Measurements from ENCODE around the gene RPH3AL.

The RPH3AL gene

DNA sequence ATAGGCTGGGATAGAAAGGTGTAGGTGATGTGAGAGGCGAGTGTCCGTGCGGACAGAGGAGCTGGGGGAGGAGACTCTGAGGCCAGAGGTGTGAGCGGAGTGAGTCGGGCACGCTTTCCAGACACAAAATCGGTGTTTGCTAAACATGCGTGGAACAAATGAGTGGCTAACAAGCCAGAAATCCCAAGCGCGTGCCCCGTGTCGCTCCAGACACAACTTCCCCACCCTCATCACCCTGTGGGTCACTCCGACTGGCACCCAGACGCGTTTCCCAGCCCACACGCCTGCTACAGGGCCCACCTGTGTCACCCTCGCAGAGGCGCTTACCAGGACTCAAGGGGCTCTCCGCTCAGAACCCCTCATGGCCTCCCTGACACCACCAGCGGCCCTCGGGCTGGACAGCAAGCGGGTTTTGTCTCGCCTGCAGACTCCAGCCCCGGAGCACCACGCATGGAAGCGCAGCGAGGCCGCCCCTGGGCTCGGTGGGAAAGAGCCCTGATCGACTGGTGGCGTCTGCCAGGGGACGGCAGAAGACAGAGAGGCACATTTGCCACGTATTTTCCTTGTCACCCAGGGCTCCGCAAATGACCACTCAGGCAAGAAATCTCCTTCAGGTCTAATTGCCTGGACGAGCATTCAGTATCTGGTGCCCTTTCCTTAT, 6.0 kb upstream of the RPH3AL start:
- TF ChIP-seq, protein P1, sequence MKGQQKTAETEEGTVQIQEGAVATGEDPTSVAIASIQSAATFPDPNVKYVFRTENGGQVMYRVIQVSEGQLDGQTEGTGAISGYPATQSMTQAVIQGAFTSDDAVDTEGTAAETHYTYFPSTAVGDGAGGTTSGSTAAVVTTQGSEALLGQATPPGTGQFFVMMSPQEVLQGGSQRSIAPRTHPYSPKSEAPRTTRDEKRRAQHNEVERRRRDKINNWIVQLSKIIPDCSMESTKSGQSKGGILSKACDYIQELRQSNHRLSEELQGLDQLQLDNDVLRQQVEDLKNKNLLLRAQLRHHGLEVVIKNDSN (IDR thresholded peaks at IDR 0.05): no peak
- TF ChIP-seq TAF1 (IDR thresholded peaks at IDR 0.05; ENCODE audit: low read depth) (no peak), CEBPB (IDR thresholded peaks at IDR 0.05) (no peak), EGR1 (IDR thresholded peaks at IDR 0.05) (no peak), TCF12 (IDR thresholded peaks at IDR 0.05; ENCODE audit: low read depth) (no peak), MAX (IDR thresholded peaks at IDR 0.05) (no peak), TEAD4 (IDR thresholded peaks at IDR 0.05) (no peak), NFIC (IDR thresholded peaks at IDR 0.05) (no peak), YY1 (IDR thresholded peaks at IDR 0.05; ENCODE audit: low read depth) (no peak), RAD21 (IDR thresholded peaks at IDR 0.05; ENCODE audit: low read depth) (no peak), FOXM1 (IDR thresholded peaks at IDR 0.05; ENCODE audit: borderline replicate concordance, low read depth) (no peak), CREB1 (IDR thresholded peaks at IDR 0.05; ENCODE audit: low read depth) (no peak), EP300 (IDR thresholded peaks at IDR 0.05; ENCODE audit: borderline replicate concordance) (no peak), ZBTB7A (IDR thresholded peaks at IDR 0.05; ENCODE audit: low read depth) (no peak)
- TF ChIP-seq, protein P2, sequence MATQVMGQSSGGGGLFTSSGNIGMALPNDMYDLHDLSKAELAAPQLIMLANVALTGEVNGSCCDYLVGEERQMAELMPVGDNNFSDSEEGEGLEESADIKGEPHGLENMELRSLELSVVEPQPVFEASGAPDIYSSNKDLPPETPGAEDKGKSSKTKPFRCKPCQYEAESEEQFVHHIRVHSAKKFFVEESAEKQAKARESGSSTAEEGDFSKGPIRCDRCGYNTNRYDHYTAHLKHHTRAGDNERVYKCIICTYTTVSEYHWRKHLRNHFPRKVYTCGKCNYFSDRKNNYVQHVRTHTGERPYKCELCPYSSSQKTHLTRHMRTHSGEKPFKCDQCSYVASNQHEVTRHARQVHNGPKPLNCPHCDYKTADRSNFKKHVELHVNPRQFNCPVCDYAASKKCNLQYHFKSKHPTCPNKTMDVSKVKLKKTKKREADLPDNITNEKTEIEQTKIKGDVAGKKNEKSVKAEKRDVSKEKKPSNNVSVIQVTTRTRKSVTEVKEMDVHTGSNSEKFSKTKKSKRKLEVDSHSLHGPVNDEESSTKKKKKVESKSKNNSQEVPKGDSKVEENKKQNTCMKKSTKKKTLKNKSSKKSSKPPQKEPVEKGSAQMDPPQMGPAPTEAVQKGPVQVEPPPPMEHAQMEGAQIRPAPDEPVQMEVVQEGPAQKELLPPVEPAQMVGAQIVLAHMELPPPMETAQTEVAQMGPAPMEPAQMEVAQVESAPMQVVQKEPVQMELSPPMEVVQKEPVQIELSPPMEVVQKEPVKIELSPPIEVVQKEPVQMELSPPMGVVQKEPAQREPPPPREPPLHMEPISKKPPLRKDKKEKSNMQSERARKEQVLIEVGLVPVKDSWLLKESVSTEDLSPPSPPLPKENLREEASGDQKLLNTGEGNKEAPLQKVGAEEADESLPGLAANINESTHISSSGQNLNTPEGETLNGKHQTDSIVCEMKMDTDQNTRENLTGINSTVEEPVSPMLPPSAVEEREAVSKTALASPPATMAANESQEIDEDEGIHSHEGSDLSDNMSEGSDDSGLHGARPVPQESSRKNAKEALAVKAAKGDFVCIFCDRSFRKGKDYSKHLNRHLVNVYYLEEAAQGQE (IDR thresholded peaks at IDR 0.05; ENCODE audit: low read depth): no peak

DNA sequence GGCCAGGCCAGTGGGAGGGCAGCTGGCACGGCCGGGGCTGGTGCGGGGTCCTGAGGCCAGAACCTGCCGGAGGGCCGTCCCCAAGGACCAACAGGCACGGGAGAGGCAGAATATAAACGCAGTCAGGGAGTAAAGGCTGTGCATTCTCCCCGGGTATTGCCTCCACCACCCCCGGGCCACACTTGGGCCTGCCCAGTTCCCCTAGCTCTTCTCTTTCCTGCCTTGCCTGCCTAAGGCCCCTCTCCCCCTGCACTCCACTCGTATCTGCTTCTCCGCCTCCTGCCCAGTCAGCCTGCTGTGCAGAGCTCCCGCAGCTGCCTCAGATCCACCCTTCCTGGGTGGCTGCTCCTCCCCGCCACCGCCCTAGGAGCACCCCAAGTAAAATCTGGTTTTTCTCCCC, 5.0 kb upstream of the RPH3AL start:
- no peak for TF ChIP-seq ZBTB7A (IDR thresholded peaks at IDR 0.05; ENCODE audit: low read depth)
- TF ChIP-seq NFIC (IDR thresholded peaks at IDR 0.05): no peak
- no peak for TF ChIP-seq TCF12 (IDR thresholded peaks at IDR 0.05; ENCODE audit: low read depth)
- TF ChIP-seq EP300 (IDR thresholded peaks at IDR 0.05; ENCODE audit: borderline replicate concordance): no peak
- TF ChIP-seq CREB1 (IDR thresholded peaks at IDR 0.05; ENCODE audit: low read depth): no peak
- no peak for TF ChIP-seq RAD21 (IDR thresholded peaks at IDR 0.05; ENCODE audit: low read depth)
- no peak for TF ChIP-seq FOXM1 (IDR thresholded peaks at IDR 0.05; ENCODE audit: borderline replicate concordance, low read depth)
- TF ChIP-seq, protein P1 (IDR thresholded peaks at IDR 0.05): no peak
- no peak for TF ChIP-seq TAF1 (IDR thresholded peaks at IDR 0.05; ENCODE audit: low read depth)
- TF ChIP-seq YY1 (IDR thresholded peaks at IDR 0.05; ENCODE audit: low read depth): no peak
- TF ChIP-seq, protein P2 (IDR thresholded peaks at IDR 0.05; ENCODE audit: low read depth): no peak

- TF ChIP-seq ZBTB7A (IDR thresholded peaks at IDR 0.05; ENCODE audit: low read depth) (no peak), TCF12 (IDR thresholded peaks at IDR 0.05; ENCODE audit: low read depth) (no peak), TEAD4 (IDR thresholded peaks at IDR 0.05) (no peak), NFIC (IDR thresholded peaks at IDR 0.05) (no peak), CEBPB (IDR thresholded peaks at IDR 0.05) (no peak), CREB1 (IDR thresholded peaks at IDR 0.05; ENCODE audit: low read depth) (no peak), EP300 (IDR thresholded peaks at IDR 0.05; ENCODE audit: borderline replicate concordance) (no peak), MAX (IDR thresholded peaks at IDR 0.05) (no peak), YY1 (IDR thresholded peaks at IDR 0.05; ENCODE audit: low read depth) (no peak), TAF1 (IDR thresholded peaks at IDR 0.05; ENCODE audit: low read depth) (no peak), RAD21 (IDR thresholded peaks at IDR 0.05; ENCODE audit: low read depth) (no peak), FOXM1 (IDR thresholded peaks at IDR 0.05; ENCODE audit: borderline replicate concordance, low read depth) (no peak), EGR1 (IDR thresholded peaks at IDR 0.05) (no peak)
- TF ChIP-seq, protein P1 (IDR thresholded peaks at IDR 0.05): no peak
- TF ChIP-seq, protein P2 (IDR thresholded peaks at IDR 0.05; ENCODE audit: low read depth): no peak
Observed at GRCh38 chr17:356671-357434, 4.2 kb upstream of the RPH3AL start.

Data from Ishikawa (cell line).